Glomerular visceral epithelial cell (primary cell): Measurements from ENCODE around the gene HSPA8.
"Not testable (repeated sequence)": the region's sequence is repeated elsewhere in the genome, so short reads cannot be mapped to it uniquely, and the experiment has no call there.

ENCODE experiments used
- DNase-seq: peaks from one replicate; pipeline ENCODE4 v3.0.0-alpha.2; 2016; ENCODE audit errors: extremely low spot score

The HSPA8 gene

DNA sequence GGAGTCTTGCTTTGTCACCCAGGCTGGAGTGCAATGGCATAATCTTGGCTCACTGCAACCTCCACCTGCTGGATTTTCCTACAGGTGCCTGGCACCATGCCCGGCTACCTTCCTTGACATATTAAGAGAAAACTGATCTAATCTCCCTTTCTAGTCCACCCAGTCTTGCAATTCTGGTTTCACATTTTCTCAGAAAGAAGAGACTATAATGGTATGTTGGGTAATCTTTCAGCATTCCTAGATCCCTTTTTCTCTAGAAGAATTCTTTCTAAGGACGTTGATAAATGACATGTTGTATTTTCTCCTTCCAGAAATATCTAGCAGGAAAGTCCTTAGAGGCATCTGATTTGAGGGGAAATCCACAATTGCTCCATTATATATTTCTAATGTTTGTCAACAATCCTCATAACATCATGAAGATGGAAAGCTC lies 10.4 kb upstream of the HSPA8 start:
- DNase-seq: no peak

DNA sequence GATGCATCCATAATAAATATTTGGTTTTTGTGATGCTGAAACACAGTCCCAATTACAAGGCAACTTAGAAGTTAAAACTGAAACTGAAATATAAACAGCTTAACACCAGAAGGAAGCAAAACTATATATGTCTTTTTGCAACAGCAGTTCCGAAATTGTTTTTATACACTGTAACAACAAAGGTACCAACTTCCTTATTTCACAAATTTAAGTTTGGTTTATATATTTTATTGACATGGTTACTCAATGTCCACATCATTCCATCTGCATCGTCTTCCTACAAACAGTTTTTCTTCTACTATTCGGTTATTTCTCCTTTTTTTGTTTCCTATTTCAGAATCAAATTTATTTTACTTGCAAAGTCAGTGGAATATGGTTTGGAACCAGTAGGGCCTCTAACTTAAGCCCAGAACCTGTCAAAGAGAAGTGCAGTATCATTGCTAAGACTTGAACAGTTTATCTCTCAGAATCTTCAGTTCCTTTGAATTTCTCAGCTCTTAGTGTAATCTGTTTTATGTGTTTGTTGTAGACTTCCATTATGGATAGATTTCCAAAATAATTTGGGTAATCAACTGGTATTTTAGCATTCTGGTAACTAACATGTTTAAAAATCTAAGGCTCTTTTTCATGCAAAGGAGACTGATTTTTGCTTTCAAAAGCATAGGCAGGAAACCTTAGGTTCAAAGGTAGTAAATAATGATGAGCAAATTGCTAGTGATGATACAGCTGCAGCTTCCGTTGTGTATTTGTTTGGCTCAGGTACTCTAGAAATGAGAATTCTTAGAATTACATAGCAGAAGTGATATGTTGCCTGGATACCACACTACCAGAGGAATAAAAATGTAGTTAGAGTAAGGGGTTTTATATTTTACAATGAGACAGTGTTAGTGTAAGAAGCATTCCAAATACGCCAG lies 8.2 kb upstream of the HSPA8 start:
- DNase-seq: no peak

DNA sequence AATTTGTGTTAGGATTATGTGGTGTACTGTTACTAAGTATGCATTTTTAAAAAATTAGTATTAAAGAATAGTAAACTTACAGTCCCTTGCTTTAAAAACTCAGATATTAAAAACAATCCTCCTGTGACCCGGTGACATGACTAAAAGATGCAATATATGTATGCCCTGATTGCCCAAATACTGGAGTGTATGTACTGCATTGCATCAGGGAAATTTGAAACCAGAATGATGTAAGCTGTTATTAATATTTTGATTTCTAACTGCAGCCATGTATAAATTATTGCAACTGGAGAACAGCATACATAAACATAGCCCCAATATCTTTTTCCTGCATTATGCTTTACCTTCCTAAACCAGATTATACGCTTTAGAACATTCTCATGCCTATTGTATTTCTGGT lies 3.7 kb upstream of the HSPA8 start:
- DNase-seq: no peak

DNA sequence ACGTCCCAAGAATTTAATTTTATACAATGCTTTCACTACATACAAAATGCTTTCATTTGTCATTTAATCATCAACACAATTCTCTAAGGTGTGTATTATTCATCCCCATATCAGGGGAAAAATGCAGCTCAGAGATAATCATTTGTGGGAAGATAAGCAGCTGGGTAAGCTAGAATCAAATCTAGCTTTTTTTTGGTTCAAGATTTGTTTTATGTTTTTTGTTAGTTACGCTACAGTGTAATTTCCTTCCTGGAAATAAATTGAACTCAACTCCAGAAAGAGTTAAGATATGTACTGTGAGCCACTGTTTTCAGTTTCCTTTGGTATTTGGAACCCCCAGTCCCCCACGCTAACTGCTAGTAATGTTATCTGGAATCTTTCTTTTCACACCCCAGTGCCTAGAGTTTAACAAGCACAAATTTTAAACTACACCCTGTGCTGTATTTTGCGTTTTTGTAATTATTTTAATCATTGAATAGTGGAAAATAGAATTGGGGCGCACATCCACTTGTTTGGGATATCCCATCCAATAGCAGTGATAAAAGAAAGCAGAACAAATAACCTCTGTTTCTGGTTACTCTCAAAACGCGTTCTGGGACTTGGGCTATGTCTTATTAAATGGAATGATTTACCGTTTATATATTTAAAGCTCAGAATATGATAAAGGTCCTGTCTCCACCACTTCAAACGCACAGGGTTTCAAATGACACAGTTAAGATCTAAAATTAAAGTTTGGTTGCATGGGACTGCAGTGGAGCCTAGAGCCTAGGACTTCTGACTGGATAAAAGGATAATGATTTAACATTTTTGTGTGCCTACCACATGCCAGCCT lies 2.1 kb upstream of the HSPA8 start:
- DNase-seq: no peak

DNA sequence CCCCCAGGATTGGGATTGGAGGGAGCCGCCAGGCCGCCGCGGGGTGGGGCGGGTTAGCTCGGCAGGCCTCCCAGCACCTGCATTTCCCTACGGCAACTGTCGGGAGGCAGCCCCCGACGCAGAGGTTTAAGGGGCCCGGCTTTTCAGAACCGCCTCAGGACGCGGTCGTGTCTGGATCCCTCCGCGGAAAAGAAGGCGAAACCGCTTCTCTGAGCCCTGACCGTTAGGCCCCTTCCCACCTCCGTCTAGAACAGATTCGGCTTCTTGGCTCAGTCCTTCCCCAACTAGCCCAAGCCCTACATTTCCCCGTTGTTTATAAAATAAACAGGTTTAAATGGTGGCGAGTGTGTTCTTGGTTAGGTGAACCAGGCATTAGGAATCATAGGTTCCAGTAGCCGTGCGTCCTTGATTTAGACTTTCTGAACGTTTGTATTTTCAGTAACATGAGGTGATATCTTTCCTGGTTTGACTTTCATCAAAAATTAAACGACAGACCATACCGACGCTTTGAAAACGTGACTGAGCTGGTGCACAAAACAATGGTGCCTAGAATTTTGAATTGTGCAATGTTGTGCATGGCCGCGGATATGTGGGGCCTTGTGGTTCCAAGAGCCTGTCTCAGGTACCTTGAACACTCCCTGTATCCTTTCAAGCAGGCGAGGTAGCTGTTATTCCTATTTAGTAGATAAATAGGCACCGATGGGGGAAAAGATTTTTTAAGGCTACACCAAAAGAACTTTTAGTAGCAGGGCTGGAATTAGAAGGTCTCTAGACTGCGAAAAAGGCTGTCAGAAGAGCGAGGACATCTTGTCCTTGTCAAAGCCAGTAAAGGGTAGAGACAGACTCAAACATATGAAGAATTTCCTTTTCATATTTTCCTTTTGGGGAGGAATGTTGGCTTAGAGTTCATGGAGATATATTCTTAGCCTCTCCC lies 1.2 kb upstream of the HSPA8 start:
- DNase-seq: peak; percentile 49

DNA sequence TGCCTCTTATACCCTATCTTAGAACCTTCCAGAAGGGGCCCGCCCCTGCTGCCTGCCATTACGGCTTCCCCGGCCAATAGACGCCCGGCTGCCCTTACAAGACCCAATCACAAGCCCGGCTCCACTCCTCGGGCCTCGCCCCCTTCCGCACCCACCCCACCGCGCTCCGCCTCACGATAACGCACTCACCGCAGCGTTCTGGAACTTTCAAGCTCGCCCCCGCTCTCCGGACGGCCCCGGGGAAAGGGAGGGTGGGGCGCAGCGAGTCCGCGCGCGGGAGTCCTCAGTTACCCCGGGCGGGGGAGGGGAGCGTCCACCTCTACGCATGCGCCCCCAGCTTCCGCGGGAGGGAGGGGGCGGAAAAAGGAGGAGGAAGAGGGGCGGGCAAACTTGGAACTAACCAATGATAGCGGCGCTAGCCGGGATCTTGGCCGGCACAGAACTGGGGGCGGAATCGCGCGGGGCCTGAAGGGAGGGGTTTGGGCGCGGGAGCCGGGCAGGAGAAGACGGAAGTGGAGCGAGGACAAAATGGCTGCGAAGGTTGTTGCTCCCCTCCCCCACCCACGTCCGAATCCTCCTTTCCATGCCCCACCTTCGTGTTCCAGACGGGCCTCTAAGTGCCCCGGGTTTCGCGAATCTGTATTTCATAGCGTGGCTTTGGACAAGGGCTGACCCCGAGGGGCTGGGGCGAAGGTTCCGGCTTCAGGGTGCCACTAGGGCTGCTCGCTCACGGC lies 389 bp upstream of the HSPA8 start:
- DNase-seq: peak; percentile 99

DNA sequence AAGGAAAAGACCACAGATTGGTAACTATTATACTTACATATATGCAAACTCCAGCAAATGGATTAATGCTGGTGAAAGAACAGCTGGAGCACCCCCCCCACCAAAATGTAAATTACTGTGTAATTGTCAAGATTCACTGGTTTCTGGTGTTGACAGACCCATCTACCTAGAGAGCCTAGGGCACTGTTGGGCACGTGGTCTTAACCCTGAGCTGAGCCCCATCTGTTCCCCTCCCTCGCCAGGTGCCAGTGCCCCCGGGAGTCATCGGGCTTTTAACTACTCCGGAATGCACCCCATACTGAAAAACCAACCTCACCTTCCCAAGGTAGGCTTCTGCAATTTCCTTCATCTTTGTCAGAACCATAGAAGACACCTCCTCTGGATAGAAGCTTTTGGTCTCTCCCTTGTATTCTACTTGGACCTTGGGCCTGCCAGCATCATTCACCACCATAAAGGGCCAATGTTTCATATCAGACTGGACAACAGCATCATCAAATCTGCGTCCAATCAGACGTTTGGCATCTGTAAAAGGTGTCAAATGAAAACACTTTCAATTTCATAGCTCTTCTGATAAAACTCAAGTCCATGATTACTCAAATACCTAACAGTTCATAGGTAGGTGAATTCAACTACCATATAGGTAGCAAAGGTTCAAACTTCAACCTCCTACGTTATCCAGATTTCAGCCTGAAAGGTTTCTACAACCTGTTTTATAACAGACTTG lies 1.5 kb downstream of the HSPA8 start:
- no peak for DNase-seq

DNA sequence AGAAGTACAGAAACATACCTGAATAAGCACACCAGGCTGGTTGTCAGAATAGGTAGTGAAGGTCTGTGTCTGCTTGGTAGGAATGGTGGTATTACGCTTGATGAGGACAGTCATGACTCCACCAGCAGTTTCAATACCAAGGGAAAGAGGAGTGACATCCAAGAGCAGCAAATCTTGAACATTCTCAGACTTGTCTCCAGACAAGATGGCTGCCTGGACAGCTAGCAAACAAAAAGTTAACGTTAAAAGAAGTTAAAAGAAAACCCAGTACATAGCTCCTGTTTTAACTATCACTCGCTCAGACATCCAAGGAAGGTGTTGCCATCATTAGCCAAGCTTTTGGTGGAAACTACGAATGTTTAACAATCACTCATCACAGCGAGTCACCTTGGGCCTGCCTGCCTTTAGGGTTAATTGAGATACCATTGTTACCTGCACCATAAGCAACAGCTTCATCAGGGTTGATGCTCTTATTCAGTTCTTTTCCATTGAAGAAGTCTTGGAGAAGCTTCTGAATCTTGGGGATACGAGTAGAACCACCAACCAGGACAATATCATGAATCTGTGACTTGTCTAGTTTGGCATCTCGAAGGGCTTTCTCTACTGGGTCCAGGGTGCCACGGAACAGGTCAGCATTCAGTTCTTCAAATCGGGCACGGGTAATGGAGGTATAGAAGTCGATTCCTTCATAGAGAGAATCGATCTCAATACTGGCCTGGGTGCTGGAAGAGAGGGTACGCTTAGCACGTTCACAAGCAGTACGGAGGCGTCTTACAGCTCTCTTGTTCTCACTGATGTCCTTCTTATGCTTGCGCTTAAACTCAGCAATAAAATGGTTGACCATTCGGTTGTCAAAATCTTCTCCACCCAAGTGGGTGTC lies 2.7 kb downstream of the HSPA8 start:
- not testable (repeated sequence) for DNase-seq

DNA sequence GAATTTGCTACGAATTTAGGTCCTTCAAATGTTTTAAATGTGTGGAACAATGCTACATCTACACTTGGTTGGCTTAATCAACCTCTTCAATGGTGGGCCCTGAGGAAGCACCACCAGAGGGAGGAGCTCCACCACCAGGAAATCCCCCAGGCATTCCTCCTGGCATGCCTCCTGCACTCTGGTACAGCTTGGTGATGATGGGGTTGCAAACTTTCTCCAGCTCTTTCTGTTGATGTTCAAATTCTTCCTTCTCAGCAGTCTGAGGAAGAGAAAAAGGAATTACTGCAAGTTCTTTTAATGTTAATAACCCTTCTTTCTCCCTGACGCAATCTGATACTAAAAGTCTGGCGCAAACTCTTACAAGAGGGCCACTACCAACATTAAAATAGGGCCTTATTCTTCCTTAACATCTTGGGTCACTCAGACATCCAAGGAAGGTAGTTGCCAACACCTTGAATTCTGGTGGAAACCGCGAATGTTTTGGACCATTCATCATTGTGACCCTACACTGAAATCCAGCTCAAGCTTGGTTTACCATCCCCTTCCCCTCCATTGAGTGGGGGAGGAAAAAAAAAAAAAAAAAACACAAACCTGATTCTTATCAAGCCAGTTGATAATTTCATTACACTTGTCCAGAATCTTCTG lies 4.2 kb downstream of the HSPA8 start:
- no peak for DNase-seq

DNA sequence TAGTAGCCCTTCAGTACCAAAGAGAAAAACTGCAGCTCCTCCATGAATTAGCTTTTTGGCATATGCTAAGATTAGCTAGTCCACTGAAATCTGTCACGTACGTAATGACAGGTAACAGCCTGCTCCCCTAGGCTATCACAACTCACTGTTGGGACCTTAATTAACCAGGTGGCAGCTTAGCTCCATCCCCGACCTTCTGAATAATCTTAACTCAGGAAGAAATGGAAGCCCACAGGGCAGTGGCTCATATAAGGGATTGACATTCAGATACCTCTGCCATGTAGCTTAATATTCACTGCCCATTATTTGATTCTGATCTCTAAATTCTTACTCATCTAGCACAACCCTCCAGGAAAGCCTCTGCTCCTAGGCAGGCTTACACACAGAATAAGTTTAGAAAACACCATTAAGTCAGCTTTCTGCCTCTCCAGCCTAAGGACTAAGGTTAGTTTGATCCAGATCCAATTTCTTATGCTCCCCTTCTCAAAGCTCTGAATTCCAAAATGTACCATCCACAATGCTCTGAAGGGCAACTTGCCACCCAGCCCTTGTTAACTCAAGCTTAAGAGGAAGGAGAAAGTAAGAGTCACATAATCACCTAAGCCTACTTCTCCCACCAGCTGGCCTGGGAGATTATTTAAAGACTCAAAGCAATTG lies 5.0 kb downstream of the HSPA8 start:
- DNase-seq: no peak

DNA sequence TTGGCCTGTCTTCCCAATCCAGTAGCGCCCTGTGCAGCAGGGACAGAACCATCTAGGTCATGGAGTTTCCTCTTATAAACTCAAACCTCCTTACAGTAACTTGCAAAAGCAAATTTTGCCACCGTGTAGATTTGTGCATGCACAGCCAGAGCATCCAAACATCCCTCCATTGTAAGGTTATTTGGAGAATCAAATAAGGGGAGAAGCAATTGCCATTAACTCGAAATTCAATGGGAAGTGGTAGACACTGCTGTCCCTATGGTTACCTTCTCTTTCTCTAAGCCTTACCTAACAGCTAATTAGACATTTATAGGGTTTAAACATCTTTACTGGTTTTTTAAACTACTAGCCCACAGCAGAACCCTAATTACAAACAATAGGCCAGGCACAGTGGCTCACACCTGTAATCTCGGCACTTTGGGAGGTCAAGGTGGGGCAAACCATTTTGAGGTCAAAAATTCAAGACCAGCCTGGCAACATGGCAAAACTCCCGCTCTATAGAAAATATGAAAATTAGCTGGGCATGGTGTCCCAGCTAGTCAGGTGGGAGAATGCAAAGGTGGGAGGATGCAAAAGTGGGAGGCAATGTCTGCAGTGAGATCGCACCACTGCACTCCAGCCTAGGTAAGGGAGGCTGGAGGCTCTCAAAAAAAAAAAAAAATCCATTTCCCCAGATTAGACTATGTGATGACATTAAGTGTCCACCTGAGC lies 6.6 kb downstream of the HSPA8 start:
- DNase-seq: peak; percentile 18

DNA sequence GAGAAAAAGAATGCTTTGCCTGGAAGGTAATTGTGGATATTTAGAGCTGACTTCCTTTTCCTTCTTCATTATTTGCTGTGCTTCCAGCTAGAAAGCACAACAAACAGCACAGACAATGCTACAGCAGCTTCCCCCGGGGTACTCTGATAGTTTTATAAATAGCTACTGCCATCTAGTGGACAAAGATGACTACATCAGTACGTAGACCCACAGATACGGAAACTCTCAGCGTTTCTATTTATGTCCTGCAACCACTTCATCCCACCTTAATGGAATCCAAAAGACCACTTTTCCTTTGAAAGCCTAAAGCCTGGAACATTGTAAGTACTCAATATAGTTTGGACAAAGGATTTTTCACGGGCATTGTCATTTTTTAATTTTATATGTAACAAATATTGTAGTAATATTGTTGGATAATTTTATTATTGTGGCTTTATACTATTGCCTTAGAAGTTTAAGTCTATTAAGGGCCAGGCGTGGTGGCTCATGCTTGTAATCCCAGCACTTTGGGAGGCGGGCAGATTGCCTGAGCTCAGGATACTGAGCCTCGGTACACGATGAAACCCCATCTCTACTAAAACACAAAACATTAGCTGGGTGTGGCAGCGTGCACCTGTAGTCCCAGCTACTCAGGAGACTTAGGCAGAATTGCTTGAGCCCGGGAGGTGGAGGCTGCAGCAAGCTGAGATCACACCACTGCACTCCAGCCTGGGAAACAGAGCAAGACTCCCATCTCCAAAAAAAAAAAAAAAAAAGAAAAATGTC lies 7.5 kb downstream of the HSPA8 start:
- peak; percentile 73 for DNase-seq

DNA sequence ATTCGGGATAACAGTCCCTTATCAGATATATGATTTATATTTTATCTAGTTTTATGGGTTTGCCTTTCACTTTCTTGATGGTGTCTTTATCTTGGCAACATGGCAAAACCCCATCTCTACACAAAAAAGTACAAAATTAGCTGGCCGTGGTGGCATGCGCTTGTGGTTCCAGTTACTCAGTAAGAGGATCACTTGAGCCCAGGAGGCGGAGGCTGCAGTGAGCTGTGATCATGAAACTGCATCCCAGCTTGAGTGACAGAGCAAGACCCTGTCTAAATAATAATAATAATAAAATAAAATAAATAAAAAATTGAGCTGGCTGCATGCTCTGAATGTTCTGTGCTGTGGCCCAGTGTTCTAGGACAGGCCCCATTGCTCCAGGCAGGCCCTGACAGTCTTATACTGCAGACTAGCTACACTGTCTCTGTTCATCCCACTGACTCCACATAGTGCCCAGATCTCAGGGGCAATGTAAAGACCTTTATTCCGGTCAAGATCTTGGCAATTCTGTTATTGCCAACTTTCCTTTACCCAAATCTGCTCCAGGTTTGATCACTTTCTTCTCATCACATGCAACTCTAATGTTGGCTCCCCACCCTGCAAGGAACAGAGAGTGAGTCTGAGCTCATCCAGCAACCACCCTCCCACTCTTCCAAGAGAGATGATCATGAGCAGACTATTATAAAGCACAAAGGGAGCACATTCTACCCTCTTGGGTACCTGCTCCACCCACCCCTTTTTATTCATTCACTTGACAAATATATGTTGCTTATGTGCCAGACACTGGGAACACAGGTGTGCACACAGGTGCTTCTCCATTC lies 8.8 kb downstream of the HSPA8 start:
- DNase-seq: peak; percentile 14

DNA sequence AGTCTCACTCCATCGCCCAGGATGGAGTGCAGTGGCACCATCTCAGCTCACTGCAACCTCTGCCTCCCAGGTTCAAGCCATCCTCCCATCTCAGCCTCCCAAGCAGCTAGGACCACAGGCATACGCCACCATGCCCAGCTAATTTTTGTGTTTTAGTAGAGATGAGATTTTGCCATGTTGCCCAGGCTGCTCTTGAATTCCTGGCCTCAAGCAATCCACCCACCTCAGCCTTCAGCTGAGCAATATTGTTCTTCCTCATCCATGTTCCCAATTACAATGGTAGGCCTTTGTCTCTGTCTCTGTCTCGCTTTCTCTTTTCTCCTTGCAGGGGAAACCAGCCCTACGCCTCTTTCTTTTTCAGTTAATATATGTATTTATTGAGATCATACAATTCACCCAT lies 10.3 kb downstream of the HSPA8 start:
- DNase-seq: no peak

DNA sequence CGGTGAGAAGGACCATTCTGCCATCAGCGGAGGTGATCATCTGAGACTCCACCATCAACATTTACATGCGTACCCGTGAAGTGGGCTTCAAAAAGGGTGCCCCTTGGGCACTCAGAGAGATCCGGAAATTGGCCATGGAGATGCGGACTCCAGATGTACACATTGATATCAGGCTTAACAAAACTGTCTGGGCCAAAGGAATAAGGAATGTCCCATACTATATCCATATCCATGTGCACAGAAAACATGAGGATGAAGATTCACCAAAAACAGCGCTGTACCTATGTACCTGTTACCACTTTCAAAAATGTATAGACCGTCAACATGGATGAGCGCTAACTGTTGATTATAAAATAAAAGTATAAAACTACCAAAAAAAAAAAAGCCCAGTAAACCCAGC lies 10.8 kb downstream of the HSPA8 start:
- no peak for DNase-seq

DNA sequence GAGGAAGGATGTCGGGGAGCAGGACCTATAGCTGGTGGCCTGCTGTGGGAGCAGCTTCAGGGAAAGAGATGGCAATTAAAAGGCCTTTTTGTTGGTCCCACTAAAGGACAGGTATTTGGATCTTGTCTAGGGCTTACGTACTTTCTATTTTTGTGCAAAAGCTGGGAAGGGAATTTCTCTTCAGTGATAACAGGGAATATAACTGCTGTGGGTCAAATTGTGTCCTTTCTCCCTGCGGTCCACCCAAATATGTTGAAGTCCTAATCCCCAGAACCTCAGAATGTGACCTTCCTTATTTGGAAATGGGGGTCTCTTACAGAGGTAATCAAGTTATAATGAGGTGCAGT lies 14.0 kb downstream of the HSPA8 start:
- no peak for DNase-seq
